GM19438 (cell line): ENCODE data around the gene TCTN1.
"Not testable (repeated sequence)": the region's sequence is repeated elsewhere in the genome, so short reads cannot be mapped to it uniquely, and the experiment has no call there.

ENCODE experiments used
- ATAC-seq: cut with Tn5 transposase; IDR thresholded peaks from one replicate; pipeline ENCODE4 v1.9.1; 2021; ENCODE audit warnings: low read depth; ENCODE audit not compliant: unreplicated experiment

Gene TCTN1

DNA sequence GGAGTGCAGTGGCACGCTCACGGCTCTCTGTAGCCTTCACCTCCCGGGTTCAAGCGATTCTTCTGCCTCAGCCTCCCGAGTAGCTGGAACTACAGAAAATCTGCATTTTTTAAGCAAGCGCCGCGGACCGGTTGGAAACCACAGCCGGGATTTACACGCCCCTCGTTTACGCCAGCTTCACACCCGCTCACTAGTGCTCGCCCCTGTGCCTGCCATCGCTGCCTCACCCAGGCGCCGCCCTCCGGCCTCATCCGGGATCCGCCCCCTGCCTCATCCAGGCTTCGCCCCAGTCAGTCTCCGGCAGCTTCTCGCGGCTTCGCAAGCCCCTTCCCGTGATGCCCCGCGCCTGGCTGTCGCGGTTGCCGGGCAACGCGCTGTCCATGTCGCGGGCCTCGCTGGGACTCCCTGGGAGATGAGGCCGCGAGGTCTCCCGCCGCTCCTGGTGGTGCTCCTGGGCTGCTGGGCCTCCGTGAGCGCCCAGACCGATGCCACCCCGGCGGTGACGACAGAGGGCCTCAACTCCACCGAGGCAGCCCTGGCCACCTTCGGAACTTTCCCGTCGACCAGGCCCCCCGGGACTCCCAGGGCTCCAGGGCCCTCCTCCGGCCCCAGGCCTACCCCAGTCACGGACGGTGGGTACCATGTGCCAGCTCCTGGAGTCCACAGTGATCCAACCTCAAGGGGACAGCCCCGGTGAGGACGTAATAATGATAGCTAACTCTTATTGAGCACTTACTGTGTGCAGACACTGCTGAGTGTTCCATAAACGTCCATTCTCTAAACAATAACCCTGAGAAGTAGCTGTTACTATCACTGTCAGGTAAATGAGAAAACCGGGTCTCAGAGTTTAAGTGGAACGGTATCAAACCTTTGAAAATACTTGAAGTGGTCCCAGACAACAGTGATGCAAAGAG lies at the start of gene TCTN1:
Gene TCTN1, plus strand, starts transcription at position 359 of the 914 bp plus-strand sequence. Its CDS starts 54 bp downstream, at position 413.
- peak; percentile 83 for ATAC-seq

DNA sequence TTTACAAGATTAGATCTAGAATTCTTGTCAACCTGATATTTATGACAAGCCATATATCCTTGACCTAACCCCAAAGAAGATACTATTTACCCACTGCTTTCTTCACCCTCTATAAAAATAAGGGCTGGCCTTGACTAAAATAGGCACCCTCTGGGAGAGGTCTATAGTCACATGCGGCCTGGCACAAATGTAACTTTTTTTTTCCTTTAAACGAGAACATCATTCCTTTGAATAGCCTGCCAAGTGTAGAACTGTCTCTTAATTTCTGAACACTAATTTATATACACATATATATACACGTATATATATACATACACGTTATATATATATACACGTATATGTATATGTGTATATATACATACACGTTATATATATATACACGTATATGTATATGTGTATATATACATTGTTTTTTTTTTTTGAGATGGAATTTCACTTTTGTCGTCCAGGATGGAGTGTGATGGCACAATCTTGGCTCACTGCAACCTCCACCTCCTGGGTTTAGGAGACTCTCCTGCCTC lies 49.4 kb upstream of the TCTN1 start:
- ATAC-seq: no peak

DNA sequence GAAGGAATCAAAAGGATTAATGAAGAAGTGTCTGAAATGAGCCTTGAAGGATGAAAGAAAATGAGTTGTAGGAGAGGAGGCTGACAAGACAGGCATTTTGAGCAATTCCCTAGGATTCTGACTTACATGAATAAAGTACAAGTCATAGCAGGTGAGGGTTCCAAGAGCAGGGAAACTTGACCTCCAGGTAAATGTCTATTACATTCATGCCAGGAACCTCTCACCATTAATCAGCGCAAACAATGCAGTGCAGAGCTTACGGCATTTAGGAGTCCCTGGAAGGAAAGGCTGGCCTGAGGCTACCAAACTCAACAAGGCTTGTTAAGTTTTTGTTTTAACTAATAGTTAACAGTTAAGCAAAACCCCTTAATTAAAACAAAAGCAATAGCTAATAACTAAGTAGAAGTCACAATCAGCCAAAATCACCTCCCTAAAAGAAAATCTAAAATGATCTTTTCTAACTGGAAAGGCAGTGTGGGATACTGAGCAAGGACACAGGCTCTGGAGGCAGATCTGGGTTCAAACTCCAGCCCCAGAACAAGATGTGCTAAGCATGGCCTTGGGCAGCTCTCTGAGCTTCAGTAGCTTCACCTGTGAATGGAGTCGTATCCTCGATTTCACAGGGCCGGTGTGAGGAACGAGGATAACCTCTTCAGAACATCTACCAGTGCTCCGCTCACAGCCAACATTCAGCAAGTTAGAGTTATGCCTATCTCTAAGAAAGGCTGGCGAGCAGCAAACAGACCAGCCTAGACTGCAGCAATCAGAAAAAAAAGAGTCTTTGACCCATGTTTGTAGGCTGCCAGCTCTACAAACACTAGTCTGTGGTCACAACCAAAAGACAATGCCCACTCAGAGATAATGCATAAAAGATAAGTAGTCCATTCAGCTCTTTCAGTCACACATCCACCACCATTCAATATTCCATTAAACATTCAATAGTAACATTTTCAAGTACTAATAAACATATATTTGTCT lies 47.7 kb upstream of the TCTN1 start:
- ATAC-seq: no peak

DNA sequence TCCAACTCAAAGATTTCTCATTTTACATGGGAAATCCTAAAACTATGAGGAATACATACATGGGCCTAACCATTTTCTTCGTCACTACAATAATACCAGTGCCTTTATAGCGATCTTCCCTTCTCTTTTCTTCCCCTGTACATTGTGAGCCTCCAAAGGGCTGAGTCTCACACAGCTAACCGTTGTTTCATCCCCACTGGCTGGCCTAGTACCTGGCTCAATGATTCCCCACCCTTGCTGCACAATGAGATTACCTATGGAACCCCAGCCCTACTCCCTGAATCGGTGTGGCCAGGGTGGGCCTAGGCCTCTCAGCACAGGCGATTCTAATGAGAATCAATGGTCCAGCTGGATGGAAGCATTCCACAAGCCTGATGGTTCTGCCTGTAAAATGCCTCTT lies 46.9 kb upstream of the TCTN1 start:
- ATAC-seq: no peak

DNA sequence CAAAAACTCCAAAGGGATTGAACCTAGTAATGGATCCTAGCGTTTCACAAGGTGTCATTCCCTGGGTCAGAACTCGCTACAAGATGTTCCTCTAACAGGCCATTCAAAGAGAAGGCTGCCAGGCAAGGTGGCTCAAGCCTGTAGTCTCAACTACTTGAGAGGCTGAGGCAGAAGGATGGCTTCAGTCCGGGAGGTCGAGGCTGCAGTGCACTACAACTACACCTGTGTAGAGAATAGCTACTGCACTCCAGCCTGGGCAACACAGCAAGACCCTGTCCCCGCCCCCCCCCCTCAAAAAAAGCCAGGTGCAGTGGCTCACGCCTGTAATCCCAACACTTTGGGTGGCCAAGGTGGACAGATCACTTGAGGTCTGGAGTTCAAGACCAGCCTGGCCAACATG lies 45.2 kb upstream of the TCTN1 start:
- ATAC-seq: no peak

DNA sequence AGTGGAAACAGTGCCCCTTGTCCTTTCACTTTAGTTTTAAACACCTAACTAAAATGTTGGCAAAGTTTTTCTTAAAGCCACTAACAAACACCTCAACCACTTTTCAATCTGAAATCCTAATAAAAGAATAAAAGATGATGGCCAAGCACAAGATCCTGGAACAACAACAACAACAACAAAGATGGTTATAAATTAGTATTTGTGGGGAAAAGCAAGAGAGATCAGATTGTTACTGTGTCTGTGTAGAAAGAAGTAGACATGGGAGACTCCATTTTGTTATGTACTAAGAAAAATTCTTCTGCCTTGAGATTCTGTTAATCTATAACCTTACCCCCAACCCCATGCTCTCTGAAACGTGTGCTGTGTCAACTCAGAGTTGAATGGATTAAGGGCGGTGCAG lies 44.1 kb upstream of the TCTN1 start:
- ATAC-seq: not testable (repeated sequence)

DNA sequence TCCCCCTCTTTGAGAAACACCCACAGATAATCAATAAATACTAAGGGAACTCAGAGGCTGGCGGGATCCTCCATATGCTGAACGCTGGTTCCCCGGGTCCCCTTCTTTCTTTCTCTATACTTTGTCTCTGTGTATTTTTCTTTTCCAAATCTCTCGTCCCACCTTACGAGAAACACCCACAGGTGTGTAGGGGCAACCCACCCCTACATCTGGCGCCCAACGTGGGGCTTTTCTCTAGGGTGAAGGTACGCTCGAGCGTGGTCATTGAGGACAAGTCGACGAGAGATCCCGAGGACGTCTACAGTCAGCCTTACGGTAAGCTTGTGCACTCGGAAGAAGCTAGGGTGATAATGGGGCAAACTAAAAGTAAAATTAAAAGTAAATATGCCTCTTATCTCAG lies 43.1 kb upstream of the TCTN1 start:
- not testable (repeated sequence) for ATAC-seq

DNA sequence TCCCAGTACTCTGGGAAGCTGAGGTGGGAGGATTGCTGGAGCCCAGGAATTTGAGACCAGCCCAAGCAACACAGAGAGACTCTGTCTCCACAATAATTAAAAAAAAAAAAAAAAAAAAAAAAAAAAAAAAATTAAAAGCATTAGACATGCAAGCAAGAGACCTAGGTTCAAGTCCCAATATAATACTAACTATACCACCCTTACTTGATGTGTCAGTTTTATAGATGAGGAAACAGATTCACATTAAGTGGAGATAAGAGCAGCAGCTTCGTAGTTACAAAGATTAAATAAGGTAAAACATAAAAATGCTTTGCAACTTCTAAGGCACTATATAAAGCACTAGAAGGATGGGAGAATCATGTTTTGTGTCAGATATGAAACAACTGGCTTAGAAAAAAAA lies 39.9 kb upstream of the TCTN1 start:
- no peak for ATAC-seq

DNA sequence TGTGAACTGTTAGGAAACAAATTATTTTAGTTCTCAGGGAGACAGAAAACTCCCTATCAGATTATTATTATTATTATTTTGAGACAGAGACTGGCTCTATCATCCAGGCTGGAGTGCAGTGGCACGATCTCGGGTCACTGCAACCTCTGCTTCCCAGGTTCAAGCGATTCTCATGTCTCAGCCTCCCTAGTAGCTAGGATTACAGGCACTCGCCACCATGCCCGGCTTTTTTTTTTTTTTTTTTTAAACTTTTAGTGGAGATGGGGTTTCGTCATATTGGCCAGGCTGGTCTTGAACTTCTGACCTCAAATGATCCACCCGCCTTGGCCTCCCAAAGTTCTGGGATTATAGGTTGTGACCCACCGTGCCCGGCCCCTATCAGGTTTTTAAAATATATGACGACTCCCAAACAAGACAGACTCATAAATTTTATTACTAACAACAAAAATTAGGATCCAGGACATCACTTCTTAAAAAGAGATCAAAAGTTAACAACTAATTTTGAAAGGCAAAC lies 39.2 kb upstream of the TCTN1 start:
- ATAC-seq: not testable (repeated sequence)

DNA sequence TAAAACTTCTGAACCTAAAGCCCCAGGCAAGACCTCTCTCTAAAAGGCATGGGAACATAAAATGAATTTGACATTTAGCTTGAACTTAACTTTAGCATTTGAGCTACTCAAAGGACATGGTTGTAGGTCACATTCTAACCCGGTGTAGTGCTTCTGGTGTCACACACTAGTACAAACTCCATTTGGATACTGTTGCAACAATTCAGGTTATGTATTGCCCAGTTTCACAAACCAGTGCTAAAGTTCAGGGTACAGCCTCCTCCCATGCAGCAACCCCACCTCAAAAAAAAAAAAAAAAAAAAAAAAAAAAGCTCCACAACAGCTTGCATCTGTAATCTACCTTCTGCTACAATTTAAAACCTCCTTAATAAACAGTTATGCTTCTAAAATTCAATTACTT lies 38.6 kb upstream of the TCTN1 start:
- ATAC-seq: no peak

DNA sequence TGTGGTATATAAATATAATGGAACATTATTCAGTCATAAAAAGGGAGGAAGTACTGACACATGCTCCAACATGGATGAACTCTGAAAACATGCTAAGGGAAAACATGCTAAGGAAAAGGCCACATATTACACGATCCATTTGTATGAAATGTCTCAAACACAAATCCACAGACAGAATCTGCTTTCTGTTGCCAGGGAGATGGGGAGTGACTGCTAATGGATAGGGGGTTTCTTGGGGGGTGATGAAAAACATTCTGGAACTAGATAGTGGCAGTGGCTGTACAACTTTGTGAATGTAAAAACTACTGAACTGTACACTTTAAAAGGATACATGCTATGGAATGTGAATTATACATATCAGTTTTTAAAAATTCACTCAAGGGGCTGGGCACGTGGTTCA lies 37.4 kb upstream of the TCTN1 start:
- ATAC-seq: no peak

DNA sequence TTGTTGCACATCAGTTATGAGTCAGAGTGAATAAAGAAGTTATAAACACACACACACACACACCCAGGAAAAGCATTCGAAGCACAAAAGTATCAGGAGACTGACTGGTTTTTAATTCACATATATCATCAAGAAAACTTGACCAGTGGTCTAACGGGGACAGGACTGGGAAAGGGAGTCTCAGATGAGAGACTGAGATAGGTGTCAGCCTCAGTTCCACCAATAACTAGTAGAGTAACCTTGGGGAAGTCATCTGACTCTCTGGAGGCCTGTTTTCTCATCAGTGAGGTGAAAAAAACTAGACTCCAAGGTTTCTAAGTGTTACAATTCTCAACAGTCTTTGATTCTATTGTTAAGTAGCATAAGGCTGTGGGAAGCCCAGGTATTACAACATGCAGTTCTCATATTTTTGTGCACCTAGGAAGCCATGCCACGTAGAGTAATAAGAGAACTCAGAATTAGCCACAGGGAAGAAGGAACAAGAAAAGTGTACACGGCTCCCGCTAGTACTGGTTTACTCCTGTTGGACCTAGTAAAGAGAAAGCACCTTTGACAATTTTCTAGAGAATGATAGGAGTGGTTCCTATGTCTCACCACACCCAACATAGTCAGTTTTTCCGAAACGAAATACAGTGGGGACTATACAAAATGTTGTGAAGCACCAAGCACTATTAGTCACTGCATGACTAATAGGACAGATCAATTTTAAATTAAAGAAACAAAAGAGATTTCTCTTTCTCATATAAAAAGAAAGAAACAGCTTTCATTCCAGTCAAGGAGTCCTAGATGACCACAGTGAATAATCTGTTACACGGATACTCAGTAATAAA lies 35.9 kb upstream of the TCTN1 start:
- ATAC-seq: no peak

DNA sequence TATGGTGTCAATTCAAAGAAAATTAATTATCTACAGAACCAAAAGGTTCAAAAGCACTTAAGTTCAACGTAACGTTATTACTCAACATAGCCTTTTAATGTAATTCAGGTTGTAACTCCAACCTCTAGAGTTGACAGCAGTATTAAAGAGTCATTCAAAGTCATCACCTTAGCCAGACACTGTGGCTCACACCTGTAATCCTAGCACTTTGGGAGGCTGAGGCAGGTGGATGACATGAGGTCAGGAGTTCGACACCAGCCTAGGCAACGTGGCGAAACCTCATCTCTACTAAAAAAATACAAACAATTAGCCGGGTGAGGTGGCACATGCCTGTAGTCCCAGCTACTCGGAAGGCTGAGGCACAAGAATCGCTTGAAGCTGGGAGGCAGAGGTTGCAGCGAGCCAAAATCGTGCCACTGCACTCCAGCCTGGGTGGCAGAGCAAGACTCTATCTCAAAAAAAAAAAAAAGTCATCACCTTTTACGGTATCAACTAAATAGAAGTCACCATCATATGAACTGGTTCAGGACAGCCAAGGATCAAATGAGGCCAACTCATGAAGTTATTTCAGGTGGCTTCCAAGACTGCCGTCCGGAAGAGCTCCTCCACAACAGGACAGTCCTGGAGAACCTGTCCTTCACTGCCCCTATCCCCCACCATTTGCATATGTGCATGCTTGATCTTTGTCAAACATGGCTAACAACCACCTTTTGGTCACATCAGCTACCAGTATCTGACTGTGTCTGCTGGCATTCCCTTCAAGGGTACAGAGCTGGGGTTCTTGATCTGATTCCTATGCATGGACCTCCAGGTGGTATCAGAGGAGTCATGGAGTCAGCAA lies 35.0 kb upstream of the TCTN1 start:
- no peak for ATAC-seq

DNA sequence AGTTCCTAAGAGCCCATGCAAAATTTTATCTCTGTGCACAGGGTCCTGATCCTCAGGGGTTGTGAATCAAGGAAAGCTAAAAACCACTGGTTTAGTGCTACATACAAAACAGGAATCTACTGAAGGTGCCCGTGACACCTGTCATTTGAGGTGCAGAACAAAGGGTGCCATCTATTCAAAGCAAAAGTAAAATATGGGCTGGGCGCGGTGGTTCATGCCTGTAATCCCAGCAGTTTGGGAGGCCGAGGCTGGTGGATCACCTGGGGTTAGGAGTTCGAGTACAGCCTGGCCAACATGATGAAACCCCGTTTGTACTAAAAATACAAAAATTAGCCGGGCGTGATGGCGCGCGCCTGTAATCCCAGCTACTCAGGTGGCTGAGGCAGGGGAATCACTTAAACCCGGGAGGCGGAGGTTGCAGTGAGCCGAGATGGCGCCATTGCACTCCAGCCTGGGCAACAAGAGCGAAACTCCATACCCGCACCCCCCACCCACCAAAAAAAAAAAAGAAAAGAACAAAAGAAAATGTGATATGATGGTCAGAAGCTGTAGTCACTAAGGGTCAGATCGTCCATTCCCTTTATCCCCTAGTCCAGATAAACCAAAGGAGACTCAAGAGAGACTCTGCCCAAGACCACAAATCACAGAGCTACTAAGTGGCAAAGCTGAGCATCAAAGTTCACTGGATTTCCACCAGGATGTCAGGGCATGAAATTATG lies 34.2 kb upstream of the TCTN1 start:
- ATAC-seq: no peak

DNA sequence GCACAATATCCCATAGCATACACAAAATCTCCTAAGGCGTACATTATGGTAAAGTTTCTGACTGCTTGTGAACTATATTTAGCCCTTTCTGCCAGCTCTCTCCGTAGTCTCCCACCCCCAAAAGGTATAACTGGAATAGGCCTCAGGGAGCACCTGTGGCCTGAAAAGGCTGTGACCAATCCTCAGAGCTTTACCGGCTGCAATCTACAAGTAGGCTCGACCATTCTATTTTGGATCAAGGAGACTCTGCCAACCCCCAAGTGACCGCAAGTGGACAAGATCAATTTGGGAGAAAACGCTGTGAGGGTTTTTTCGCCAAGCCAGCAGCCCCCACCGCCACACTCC lies 32.0 kb upstream of the TCTN1 start:
- no peak for ATAC-seq

DNA sequence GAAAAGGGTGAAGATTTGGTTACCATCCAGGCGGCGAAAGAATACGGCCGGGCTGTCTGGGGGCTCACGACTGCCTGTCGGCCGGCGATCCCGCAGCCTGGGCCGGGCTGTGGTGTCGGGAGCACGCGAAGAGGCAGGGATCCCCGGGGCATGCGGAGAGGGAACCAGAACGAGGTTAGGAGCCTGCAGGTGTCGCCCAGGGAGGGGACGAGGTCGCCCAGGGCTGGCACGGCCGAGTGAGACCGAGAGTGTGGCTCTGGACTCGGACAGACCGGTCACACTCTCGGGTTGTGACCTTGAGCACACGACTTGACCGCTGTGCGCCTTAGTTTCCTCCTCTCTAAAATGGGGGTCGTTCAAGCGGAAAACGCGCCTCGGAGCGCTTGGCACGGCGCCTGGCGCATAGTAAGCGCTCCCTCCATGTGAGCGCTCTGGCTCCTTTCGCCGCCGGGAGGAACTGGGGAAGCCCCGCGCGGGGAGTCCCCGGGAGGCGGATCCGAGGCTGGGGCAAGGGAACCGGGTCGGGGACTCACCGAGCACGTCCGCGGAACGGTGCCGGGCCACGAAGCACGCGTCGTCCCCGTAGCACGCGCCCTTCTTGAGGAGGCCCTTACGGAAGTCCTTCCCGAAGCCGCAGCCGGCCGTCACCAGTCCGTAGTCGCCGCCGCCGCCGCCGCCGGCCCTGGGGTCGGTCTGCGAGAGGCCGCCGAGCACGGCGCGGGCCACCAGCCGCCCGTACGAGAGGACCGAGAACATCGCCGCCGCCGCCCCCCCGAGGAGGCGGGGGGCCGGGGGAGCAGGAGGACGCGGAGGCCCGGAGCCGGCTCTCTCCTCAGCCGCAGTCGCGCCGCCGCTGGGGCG lies 31.4 kb upstream of the TCTN1 start:
- peak; percentile 43 for ATAC-seq

DNA sequence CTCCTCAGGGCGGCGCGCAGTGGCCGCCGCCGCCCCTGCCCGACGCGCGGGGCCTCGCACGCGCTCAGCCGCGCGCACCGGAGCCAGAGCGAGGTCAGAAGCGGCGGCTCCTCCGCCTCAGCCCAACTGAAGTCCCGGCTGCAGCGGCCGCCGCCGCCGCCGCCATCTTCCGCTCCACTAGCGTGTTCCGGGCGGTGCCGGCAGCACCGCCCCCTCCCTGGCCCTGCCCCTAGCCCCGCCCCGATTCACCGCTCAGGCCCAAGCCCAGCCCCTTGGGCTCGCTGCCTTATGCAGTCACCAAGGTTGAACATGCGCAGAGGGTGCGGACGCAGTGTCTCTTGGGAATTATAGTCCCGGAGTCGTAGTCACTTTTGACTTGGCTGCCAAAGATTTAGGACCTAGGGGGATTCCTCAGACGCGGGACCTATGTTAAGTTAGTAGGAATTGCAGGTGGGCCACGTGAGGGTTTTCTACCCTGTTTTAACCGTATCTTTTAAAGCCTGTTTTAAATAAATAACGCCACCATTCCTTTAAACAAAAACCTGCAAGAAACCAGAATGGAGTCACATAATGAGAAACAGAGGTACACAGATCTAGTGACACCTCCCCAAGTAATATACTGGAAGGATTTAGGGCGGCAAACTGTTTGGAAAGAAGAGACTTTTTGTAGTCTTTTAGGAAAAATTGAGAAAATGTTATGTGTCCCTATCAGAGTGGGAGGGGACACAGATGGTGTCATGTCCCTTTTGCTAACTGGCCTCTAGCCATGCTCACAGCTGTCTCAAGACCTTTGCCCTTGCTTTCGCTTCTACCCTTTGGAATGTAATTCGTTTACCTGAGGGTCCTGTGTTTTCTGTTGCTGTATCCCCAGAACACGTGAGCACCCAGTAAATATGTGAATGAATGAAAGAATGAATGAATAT lies 30.5 kb upstream of the TCTN1 start, which contains the start of gene PPTC7:
Gene PPTC7, minus strand, starts transcription at position 182 of the 923 bp plus-strand sequence. CDS start 287 bp downstream, outside the sequence.
- ATAC-seq: peak; percentile 72
